HG03469 (cell line): Measurements from ENCODE around the gene HLF.
A peak's percentile ranks its signal among the peaks of the same experiment; 100 is the strongest.

ENCODE experiments used
- ATAC-seq: cut with Tn5 transposase; IDR thresholded peaks from one replicate; pipeline ENCODE4 v1.9.1; 2021; ENCODE audit warnings: mild to moderate bottlenecking, moderate library complexity, moderate number of reproducible peaks; ENCODE audit not compliant: unreplicated experiment

The HLF gene

GRCh38 chr17:55347341-55347740 lies 82.6 kb downstream of the HLF start:
- no peak for ATAC-seq

- ATAC-seq: no peak
Observed at GRCh38 chr17:55348749-55349354, 84.1 kb downstream of the HLF start.

- ATAC-seq: no peak
Observed at GRCh38 chr17:55350825-55351205, 86.1 kb downstream of the HLF start.

- ATAC-seq: no peak
Observed at GRCh38 chr17:55351226-55351625, 86.5 kb downstream of the HLF start.

- ATAC-seq: no peak
Observed at GRCh38 chr17:55354010-55354409, 89.2 kb downstream of the HLF start.

- no peak for ATAC-seq
Observed at GRCh38 chr17:55354941-55355340, 90.2 kb downstream of the HLF start.

GRCh38 chr17:55356434-55357328 lies 91.9 kb downstream of the HLF start:
- peak; percentile 98 for ATAC-seq

- ATAC-seq: no peak
Observed at GRCh38 chr17:55360971-55361370, 96.2 kb downstream of the HLF start.

GRCh38 chr17:55363033-55363432 lies 98.3 kb downstream of the HLF start:
- ATAC-seq: no peak

GRCh38 chr17:55366020-55366481 lies 101.3 kb downstream of the HLF start:
- no peak for ATAC-seq

- no peak for ATAC-seq
Observed at GRCh38 chr17:55368706-55369105, 103.9 kb downstream of the HLF start.
